A673 (cell line): Measurements from ENCODE around the gene TBCD. TPM values are rescaled to one million over a fixed set of nuclear protein-coding genes. Genes with fewer than 3 reads are reported as not detected.

Experiments used
- BruUV-seq: library from RNA; stranded (reverse); fragments of 400-500 nt; replicated peaks from 2 replicates; lab custom pipeline; 2021; lab: Mats Ljungman, UMichigan
- CTCF ChIA-PET: fragments of 300-600 bp; sonication (Branson Sonifier 250); formaldehyde crosslinking; loops from one replicate; lab custom pipeline; 2022; ENCODE audit warnings: antibody characterized with exemption; lab: Charles Lee
- POLR2A ChIA-PET: fragments of 300-600 bp; sonication (Branson Sonifier 250); formaldehyde crosslinking; loops from one replicate; lab custom pipeline; 2022; ENCODE audit warnings: antibody characterized with exemption; ENCODE audit not compliant: low non-redundant PET; lab: Charles Lee
- DNase-seq: peaks from one replicate; pipeline ENCODE4 v3.0.0-alpha.2; 2015; ENCODE audit warnings: low spot score
- H3K27ac ChIP-seq: fragments of 200-600 bp; sonication (generic); 2 replicates; pipeline ENCODE4 v1.5.1; 2016; ENCODE audit warnings: mixed run types, low read depth, mild to moderate bottlenecking, mixed read lengths, antibody characterized with exemption, low read length; ENCODE audit not compliant: poor library complexity, severe bottlenecking
- H3K27me3 ChIP-seq: fragments of 200-600 bp; sonication (generic); replicated peaks from 2 replicates; pipeline ENCODE4 v1.6.1; 2017; ENCODE audit warnings: mixed run types, low read depth, mild to moderate bottlenecking, mixed read lengths, antibody characterized with exemption, low read length; ENCODE audit not compliant: insufficient read depth, poor library complexity
- H3K36me3 ChIP-seq: fragments of 200-600 bp; sonication (generic); 2 replicates; pipeline ENCODE4 v1.6.1; 2016; ENCODE audit warnings: mixed run types, mild to moderate bottlenecking, mixed read lengths, antibody characterized with exemption, low read length; ENCODE audit not compliant: insufficient read depth, poor library complexity, severe bottlenecking
- H3K4me1 ChIP-seq: fragments of 200-600 bp; sonication (generic); 2 replicates; pipeline ENCODE4 v1.6.1; 2017; ENCODE audit warnings: mixed run types, mild to moderate bottlenecking, mixed read lengths, antibody characterized with exemption, low read length; ENCODE audit not compliant: insufficient read depth, poor library complexity, severe bottlenecking
- H3K4me3 ChIP-seq: fragments of 200-600 bp; sonication (generic); 2 replicates; pipeline ENCODE4 v1.5.1; 2016; ENCODE audit warnings: low read depth, mixed run types, mild to moderate bottlenecking, mixed read lengths, low read length; ENCODE audit not compliant: poor library complexity, severe bottlenecking
- H3K9me3 ChIP-seq: fragments of 200-600 bp; sonication (generic); 2 replicates; pipeline ENCODE4 v1.6.1; 2016; ENCODE audit warnings: mixed run types, low read depth, mild to moderate bottlenecking, mixed read lengths, antibody characterized with exemption, low read length; ENCODE audit not compliant: poor library complexity, severe bottlenecking
- CTCF ChIP-seq: fragments of 300-800, 200-600 bp; sonication (generic); conservative IDR thresholded peaks from 2 replicates; pipeline ENCODE4 v1.5.1; 2017; ENCODE audit warnings: low read depth, mild to moderate bottlenecking, antibody characterized with exemption, low read length, moderate library complexity, mixed read lengths
- EZH2 ChIP-seq: fragments of 200-600 bp; sonication (generic); IDR thresholded peaks from 2 replicates; pipeline ENCODE4 v1.6.1; 2017; ENCODE audit warnings: borderline replicate concordance, low read depth, mild to moderate bottlenecking, mixed read lengths, antibody characterized with exemption, low read length; ENCODE audit not compliant: poor library complexity, severe bottlenecking
- intact Hi-C: fragments of 100-400 bp; cut with micrococcal nuclease; formaldehyde crosslinking; loops from one replicate; pipeline ENCODE4 v1.10.0; 2022; ENCODE audit not compliant: unreplicated experiment
- total RNA-seq: library from RNA; stranded (reverse); gene quantifications from 2 replicates; pipeline ENCODE4 v1.2.3, GENCODE V29; 2021

The TBCD gene
- total RNA-seq, 1 experiment from 2014 or later = 113 TPM

- Histone ChIP-seq H3K27me3 (no peaks in the 10 kb centered on the region), H3K9me3 (no peaks in the 10 kb centered on the region), H3K4me3 (no peak overlapping the region), H3K27ac (no peak overlapping the region), H3K36me3 (no peaks in the 10 kb centered on the region), H3K4me1 (no peaks in the 10 kb centered on the region)
- intact Hi-C loops = no loop called here
- DNase-seq = no peak
- ChIA-PET CTCF (no interaction called here), POLR2A (no interaction called here)
- TF ChIP-seq CTCF = no peak
- no peak for TF ChIP-seq EZH2
- no TSS peak for BruUV-seq
These were observed 225.7 kb downstream of the TBCD start for GRCh38 chr17:82977606-82978005.

GRCh38 chr17:82978765-82979349, 227.0 kb downstream of the TBCD start:
- no peaks in the 10 kb centered on the region for H3K4me1 ChIP-seq
- H3K27ac ChIP-seq = no peak overlapping the region
- no peak for DNase-seq
- no peaks in the 10 kb centered on the region for H3K36me3 ChIP-seq
- BruUV-seq = no TSS peak
- intact Hi-C loops = no loop called here
- H3K9me3 ChIP-seq = no peaks in the 10 kb centered on the region
- ChIA-PET CTCF (no interaction called here), POLR2A (no interaction called here)
- no peaks in the 10 kb centered on the region for H3K27me3 ChIP-seq
- TF ChIP-seq CTCF = no peak
- no peak for TF ChIP-seq EZH2
- H3K4me3 ChIP-seq = no peak overlapping the region

GRCh38 chr17:82979718-82980117, 227.9 kb downstream of the TBCD start:
- Histone ChIP-seq H3K27ac (no peak overlapping the region), H3K27me3 (no peaks in the 10 kb centered on the region), H3K36me3 (no peaks in the 10 kb centered on the region), H3K9me3 (no peaks in the 10 kb centered on the region), H3K4me3 (no peak overlapping the region), H3K4me1 (no peaks in the 10 kb centered on the region)
- no peak for TF ChIP-seq CTCF
- no peak for TF ChIP-seq EZH2
- CTCF ChIA-PET = no interaction called here
- intact Hi-C loops = no loop called here
- no TSS peak for BruUV-seq
- POLR2A ChIA-PET = no interaction called here
- no peak for DNase-seq
